Germinal center (tissue), 1 donor: ENCODE results near the gene TCTA.
A peak's percentile ranks its signal among the peaks of the same experiment; 100 is the strongest.

Experiments
- DNase-seq: peaks from one replicate; pipeline ENCODE4 v3.0.0; 2012; ENCODE audit warnings: mixed read lengths, low spot score

The TCTA gene

GRCh38 chr3:49410846-49411534, 1.2 kb upstream of the TCTA start:
- DNase-seq: no peak

- DNase-seq: peak; percentile 64
These were observed 672 bp upstream of the TCTA start for GRCh38 chr3:49411535-49411967.

GRCh38 chr3:49412632-49413337, 562 bp downstream of the TCTA start:
- no peak for DNase-seq

- no peak for DNase-seq
These were observed 1.1 kb downstream of the TCTA start for GRCh38 chr3:49413338-49413734.

GRCh38 chr3:49414753-49415152, 2.5 kb downstream of the TCTA start:
- DNase-seq: no peak

GRCh38 chr3:49415931-49416601, 3.8 kb downstream of the TCTA start:
- peak; percentile 68 for DNase-seq

GRCh38 chr3:49416867-49417266, 4.6 kb downstream of the TCTA start:
- DNase-seq: no peak

- no peak for DNase-seq
These were observed 5.4 kb downstream of the TCTA start for GRCh38 chr3:49417516-49418120.

- DNase-seq: no peak
These were observed 9.7 kb downstream of the TCTA start for GRCh38 chr3:49421890-49422378.

GRCh38 chr3:49422379-49423248, 10.4 kb downstream of the TCTA start, which contains the start of gene AMT:
Gene AMT, minus strand, starts transcription at chr3:49422473. Its CDS starts 23 bp downstream, at chr3:49422450.
- DNase-seq: no peak

GRCh38 chr3:49424816-49425215, 12.6 kb downstream of the TCTA start:
- no peak for DNase-seq

GRCh38 chr3:49427586-49427985, 15.4 kb downstream of the TCTA start:
- no peak for DNase-seq

- no peak for DNase-seq
These were observed 16.5 kb downstream of the TCTA start for GRCh38 chr3:49428752-49429080.

- no peak for DNase-seq
These were observed 22.5 kb downstream of the TCTA start for GRCh38 chr3:49434731-49435130.

GRCh38 chr3:49445391-49445790, 33.2 kb downstream of the TCTA start:
- no peak for DNase-seq

- no peak for DNase-seq
These were observed 41.4 kb downstream of the TCTA start for GRCh38 chr3:49453621-49454020.

GRCh38 chr3:49454458-49454857, 42.2 kb downstream of the TCTA start:
- no peak for DNase-seq

GRCh38 chr3:49454898-49455681, 42.9 kb downstream of the TCTA start:
- no peak for DNase-seq

- no peak for DNase-seq
These were observed 44.2 kb downstream of the TCTA start for GRCh38 chr3:49456466-49456865.

- no peak for DNase-seq
These were observed 48.1 kb downstream of the TCTA start for GRCh38 chr3:49460188-49460890.
